PC-9 (cell line): ENCODE data around the gene ATXN1. TPM values are rescaled to one million over a fixed set of nuclear protein-coding genes. Genes with fewer than 3 reads are reported as not detected.
"Not testable (repeated sequence)": the region's sequence is repeated elsewhere in the genome, so short reads cannot be mapped to it uniquely, and the experiment has no call there.

ENCODE experiments used
- BruUV-seq: library from RNA; stranded (reverse); fragments of 400-500 nt; replicated peaks from 2 replicates; lab custom pipeline; 2021; lab: Mats Ljungman, UMichigan
- CTCF ChIA-PET: fragments of 300-600 bp; sonication (Branson Sonifier 250); formaldehyde crosslinking; loops from one replicate; lab custom pipeline; 2022; ENCODE audit warnings: antibody characterized with exemption; lab: Charles Lee
- POLR2A ChIA-PET: fragments of 300-600 bp; sonication (Branson Sonifier 250); formaldehyde crosslinking; loops from one replicate; lab custom pipeline; 2022; ENCODE audit warnings: antibody characterized with exemption; ENCODE audit not compliant: unreplicated experiment; lab: Charles Lee
- DNase-seq, 2 experiments: peaks; one replicate each; pipeline versions ENCODE4 v3.0.0 to v3.0.0-alpha.2; 2015 to 2022; ENCODE audit warnings: mixed read lengths in 1 of 2
- H2AFZ ChIP-seq: fragments of 200-600 bp; sonication (generic); 2 replicates; pipeline ENCODE4 v1.8.1; 2017; ENCODE audit warnings: antibody characterized with exemption
- H3F3A ChIP-seq: fragments of 200-600 bp; sonication (generic); 2 replicates; pipeline ENCODE4 v1.8.1; 2017; ENCODE audit warnings: antibody characterized with exemption, mild to moderate bottlenecking, low read depth; ENCODE audit not compliant: insufficient read depth
- H3K27ac ChIP-seq: fragments of 200-600 bp; sonication (generic); 2 replicates; pipeline ENCODE4 v1.6.1; 2016; ENCODE audit warnings: mixed run types
- H3K27me3 ChIP-seq: fragments of 200-600 bp; sonication (generic); 2 replicates; pipeline ENCODE4 v1.6.1; 2016; ENCODE audit warnings: low read depth, mixed run types; ENCODE audit not compliant: insufficient read depth
- H3K36me3 ChIP-seq: fragments of 200-600 bp; sonication (generic); 2 replicates; pipeline ENCODE4 v1.6.1; 2016; ENCODE audit warnings: low read depth, mixed run types
- H3K4me1 ChIP-seq: fragments of 200-600 bp; sonication (generic); replicated peaks from 2 replicates; pipeline ENCODE4 v1.6.1; 2016; ENCODE audit warnings: mixed run types; ENCODE audit not compliant: insufficient read depth
- H3K4me2 ChIP-seq: fragments of 200-600 bp; sonication (generic); 2 replicates; pipeline ENCODE4 v1.6.1; 2017; ENCODE audit warnings: mixed run types
- H3K4me3 ChIP-seq: fragments of 200-600 bp; sonication (generic); 2 replicates; pipeline ENCODE4 v1.6.1; 2016; ENCODE audit warnings: mixed run types
- H3K79me2 ChIP-seq: fragments of 200-600 bp; sonication (generic); 2 replicates; pipeline ENCODE4 v1.6.1; 2017; ENCODE audit warnings: low read depth, mixed run types
- H3K9me2 ChIP-seq: fragments of 200-600 bp; sonication (generic); 2 replicates; pipeline ENCODE4 v1.8.1; 2017; ENCODE audit warnings: mild to moderate bottlenecking; ENCODE audit not compliant: insufficient read depth
- H3K9me3 ChIP-seq: fragments of 200-600 bp; sonication (generic); 2 replicates; pipeline ENCODE4 v1.8.1; 2016; ENCODE audit warnings: low read depth; ENCODE audit not compliant: insufficient read depth
- H4K20me1 ChIP-seq: fragments of 200-600 bp; sonication (generic); 2 replicates; pipeline ENCODE4 v1.8.1; 2017; ENCODE audit not compliant: insufficient read depth
- CTCF ChIP-seq: fragments of 200-600 bp; sonication (generic); conservative IDR thresholded peaks from 2 replicates; pipeline ENCODE4 v1.6.1; 2017; ENCODE audit warnings: mixed run types, antibody characterized with exemption, mild to moderate bottlenecking, moderate library complexity
- EZH2 ChIP-seq: fragments of 200-600 bp; sonication (generic); IDR thresholded peaks from 2 replicates; pipeline ENCODE4 v1.8.0; 2017; ENCODE audit warnings: antibody characterized with exemption, low read depth
- intact Hi-C: fragments of 100-400 bp; cut with micrococcal nuclease; formaldehyde crosslinking; loops from one replicate; pipeline ENCODE4 v1.10.0; 2022; ENCODE audit not compliant: unreplicated experiment
- total RNA-seq: library from RNA; stranded (reverse); gene quantifications from 2 replicates; pipeline ENCODE4 v1.2.3, GENCODE V29; 2021

Gene ATXN1
- total RNA-seq, 1 experiment from 2014 or later: 42.7 TPM

GRCh38 chr6:16409531-16410441 lies 351.5 kb downstream of the ATXN1 start:
- Histone ChIP-seq H3K27me3 (no peaks in the 10 kb centered on the region), H3K4me3 (no peak overlapping the region), H3K79me2 (no peaks in the 10 kb centered on the region), H3K9me3 (no peaks in the 10 kb centered on the region), H3K4me2 (no peak overlapping the region), H2AFZ (no peak overlapping the region), H3K9me2 (no peaks in the 10 kb centered on the region), H4K20me1 (no peaks in the 10 kb centered on the region), H3K4me1 (no peaks in the 10 kb centered on the region), H3K36me3 (no peaks in the 10 kb centered on the region), H3F3A (no peaks in the 10 kb centered on the region; the same call in 1 of the 2 replicates), H3K27ac (no peak overlapping the region)
- intact Hi-C loops: loop anchor here (2.0 to 5.0 kb wide), 2 partner anchors 77 to 353 kb away; partner anchors contain the start of gene ATXN1
- no peak for DNase-seq
- POLR2A ChIA-PET: no interaction called here
- BruUV-seq: no TSS peak
- TF ChIP-seq EZH2 (no peak), CTCF (peak; percentile 66)
- CTCF ChIA-PET: interaction anchor here (0.6 to 0.8 kb wide), 2 partner anchors 45 to 578 kb away, joined by 3 to 4 read pairs; no protein-coding TSS in a partner anchor

GRCh38 chr6:16408766-16409165 lies 352.5 kb downstream of the ATXN1 start:
- H4K20me1 ChIP-seq: no peaks in the 10 kb centered on the region
- no peaks in the 10 kb centered on the region for H3K9me3 ChIP-seq
- H3K4me1 ChIP-seq: no peaks in the 10 kb centered on the region
- no peaks in the 10 kb centered on the region; the same call in 1 of the 2 replicates for H3F3A ChIP-seq
- H3K4me3 ChIP-seq: no peak overlapping the region
- no TSS peak for BruUV-seq
- TF ChIP-seq EZH2: no peak
- no peak for TF ChIP-seq CTCF
- no peak overlapping the region for H3K27ac ChIP-seq
- no peaks in the 10 kb centered on the region for H3K9me2 ChIP-seq
- CTCF ChIA-PET: no interaction called here
- H2AFZ ChIP-seq: no peak overlapping the region
- no peaks in the 10 kb centered on the region for H3K79me2 ChIP-seq
- no peaks in the 10 kb centered on the region for H3K27me3 ChIP-seq
- POLR2A ChIA-PET: no interaction called here
- DNase-seq: no peak
- no peaks in the 10 kb centered on the region for H3K36me3 ChIP-seq
- intact Hi-C loops: loop anchor here (2.0 to 5.0 kb wide), 2 partner anchors 76 to 354 kb away; partner anchors contain the start of gene ATXN1
- H3K4me2 ChIP-seq: no peak overlapping the region

- BruUV-seq: no TSS peak
- Histone ChIP-seq H2AFZ (no peak overlapping the region), H3K9me3 (no peaks in the 10 kb centered on the region), H3K4me1 (no peaks in the 10 kb centered on the region), H3K27ac (no peak overlapping the region), H3K27me3 (no peaks in the 10 kb centered on the region), H3K79me2 (no peaks in the 10 kb centered on the region), H3K36me3 (no peaks in the 10 kb centered on the region), H3F3A (no peaks in the 10 kb centered on the region), H3K9me2 (no peaks in the 10 kb centered on the region), H4K20me1 (no peaks in the 10 kb centered on the region), H3K4me3 (no peak overlapping the region), H3K4me2 (no peak overlapping the region)
- ChIA-PET CTCF (no interaction called here), POLR2A (interaction anchor here (0.6 to 0.7 kb wide), 2 partner anchors 332 to 1403 kb away, joined by 3 to 4 read pairs; no protein-coding TSS in a partner anchor)
- TF ChIP-seq CTCF (no peak), EZH2 (no peak)
- intact Hi-C loops: loop anchor here (5.0 kb wide), 1 partner anchor 355 kb away; the partner anchor contains the start of gene ATXN1
- no peak for DNase-seq
Measured at GRCh38 chr6:16406966-16407365, 354.3 kb downstream of the ATXN1 start.

- H3F3A ChIP-seq, H3K4me2 ChIP-seq, H4K20me1 ChIP-seq, H3K4me3 ChIP-seq, H2AFZ ChIP-seq, CTCF ChIA-PET, H3K27me3 ChIP-seq, H3K9me3 ChIP-seq, H3K9me2 ChIP-seq, BruUV-seq, H3K27ac ChIP-seq, H3K4me1 ChIP-seq, DNase-seq, H3K36me3 ChIP-seq, H3K79me2 ChIP-seq: not testable (repeated sequence)
- intact Hi-C loops: loop anchor here (5.0 kb wide), 1 partner anchor 356 kb away; the partner anchor contains the start of gene ATXN1
- POLR2A ChIA-PET: interaction anchor here (0.6 kb wide), 1 partner anchor 1402 kb away, joined by 3 read pairs; no protein-coding TSS in a partner anchor
Measured at GRCh38 chr6:16406538-16406937, 354.7 kb downstream of the ATXN1 start.
